DOHH2 (cell line): ENCODE data around the gene PEAK1.

Source experiments
- EZH2phosphoT487 ChIP-seq: fragments of 200-600 bp; sonication (generic); IDR thresholded peaks from 2 replicates; pipeline ENCODE4 v1.6.1; 2017; ENCODE audit warnings: borderline replicate concordance, mild to moderate bottlenecking, antibody characterized with exemption, low read length, moderate library complexity, mixed read lengths
- TF ChIP-seq, protein P1 (sequence below): fragments of 200-600 bp; sonication (generic); IDR thresholded peaks from one replicate; pipeline ENCODE4 v1.5.1; 2014; ENCODE audit warnings: antibody characterized with exemption, mild to moderate bottlenecking, low read depth, low read length; ENCODE audit not compliant: poor library complexity, severe bottlenecking

DNA sequence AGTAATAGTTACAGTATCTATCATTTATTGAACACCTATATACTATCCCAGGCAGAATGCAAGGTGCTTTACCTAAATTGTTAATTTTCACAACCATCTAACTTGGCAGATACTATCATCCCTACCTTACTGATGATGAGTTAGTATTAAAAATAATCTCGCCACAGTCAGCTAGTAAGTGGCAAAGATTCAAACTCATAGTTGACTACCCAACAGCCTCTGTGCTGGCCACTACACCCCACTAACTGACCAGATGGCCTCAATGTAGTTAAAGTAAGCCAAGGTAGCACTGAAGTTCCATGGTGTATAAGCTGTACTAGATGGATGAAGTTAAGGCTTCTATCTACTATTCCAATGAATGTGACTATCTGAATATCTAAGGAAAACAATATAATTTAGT lies 44.8 kb downstream of the PEAK1 start:
- TF ChIP-seq, protein P1, sequence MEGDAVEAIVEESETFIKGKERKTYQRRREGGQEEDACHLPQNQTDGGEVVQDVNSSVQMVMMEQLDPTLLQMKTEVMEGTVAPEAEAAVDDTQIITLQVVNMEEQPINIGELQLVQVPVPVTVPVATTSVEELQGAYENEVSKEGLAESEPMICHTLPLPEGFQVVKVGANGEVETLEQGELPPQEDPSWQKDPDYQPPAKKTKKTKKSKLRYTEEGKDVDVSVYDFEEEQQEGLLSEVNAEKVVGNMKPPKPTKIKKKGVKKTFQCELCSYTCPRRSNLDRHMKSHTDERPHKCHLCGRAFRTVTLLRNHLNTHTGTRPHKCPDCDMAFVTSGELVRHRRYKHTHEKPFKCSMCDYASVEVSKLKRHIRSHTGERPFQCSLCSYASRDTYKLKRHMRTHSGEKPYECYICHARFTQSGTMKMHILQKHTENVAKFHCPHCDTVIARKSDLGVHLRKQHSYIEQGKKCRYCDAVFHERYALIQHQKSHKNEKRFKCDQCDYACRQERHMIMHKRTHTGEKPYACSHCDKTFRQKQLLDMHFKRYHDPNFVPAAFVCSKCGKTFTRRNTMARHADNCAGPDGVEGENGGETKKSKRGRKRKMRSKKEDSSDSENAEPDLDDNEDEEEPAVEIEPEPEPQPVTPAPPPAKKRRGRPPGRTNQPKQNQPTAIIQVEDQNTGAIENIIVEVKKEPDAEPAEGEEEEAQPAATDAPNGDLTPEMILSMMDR, result no peak
- TF ChIP-seq EZH2phosphoT487, result no peak
